ENCODE measurements around the gene MMEL1. TPM values are rescaled to one million over a fixed set of nuclear protein-coding genes. Genes with fewer than 3 reads are reported as not detected.

Gene MMEL1
- total RNA-seq, 2 experiments from 2014 or later: 0.67 to 1.8 TPM

Other genes starting within 250 kb of the MMEL1 start
- gene MORN1, start 241.5 kb downstream of the MMEL1 start, total RNA-seq: 1 to 10 TPM; 5.3 to 6.5 TPM
- 10 to 100 TPM; 57.9 to 60.7 TPM for gene RER1, start 241.2 kb downstream of the MMEL1 start, total RNA-seq
- gene PEX10, start 220.5 kb downstream of the MMEL1 start, total RNA-seq: 10 to 100 TPM; 12.0 to 12.5 TPM
- gene PLCH2, start 156.7 kb downstream of the MMEL1 start, total RNA-seq: 10 to 100 TPM; 47.6 to 48.1 TPM
- 10 to 100 TPM; 42.9 to 47.0 TPM for gene PANK4, start 106.4 kb downstream of the MMEL1 start, total RNA-seq
- gene HES5, start 102.8 kb downstream of the MMEL1 start, total RNA-seq: not detected
- gene TNFRSF14, start 76.6 kb downstream of the MMEL1 start, total RNA-seq: 100 to 1,000 TPM; 191 to 194 TPM
- gene PRXL2B, start 46.2 kb downstream of the MMEL1 start, total RNA-seq: 10 to 100 TPM; 11.0 to 12.8 TPM
- gene TTC34, start 168.7 kb upstream of the MMEL1 start, total RNA-seq: 1 to 10 TPM; 1.3 TPM